Activated CD4-positive, CD25-positive, alpha-beta regulatory T cell treated with anti-CD3 and anti-CD28 coated beads, Interleukin-2, amount 50 U/mL, for 16 hours (primary cell): ENCODE measurements around the gene STAG2.
A peak's percentile ranks its signal among the peaks of the same experiment; 100 is the strongest.
"Not testable (repeated sequence)": the region's sequence is repeated elsewhere in the genome, so short reads cannot be mapped to it uniquely, and the experiment has no call there.

ENCODE experiments used
- DNase-seq: peaks from one replicate; pipeline ENCODE4 v3.0.0-alpha.2; 2020; ENCODE audit warnings: low read depth, low spot score

STAG2 gene

GRCh38 chrX:124035657-124036056, 74.2 kb downstream of the STAG2 start:
- DNase-seq = no peak

- no peak for DNase-seq
Observed at GRCh38 chrX:124042042-124042441, 80.5 kb downstream of the STAG2 start.

- DNase-seq = no peak
Observed at GRCh38 chrX:124045109-124045508, 83.6 kb downstream of the STAG2 start.

GRCh38 chrX:124084417-124084816, 122.9 kb downstream of the STAG2 start:
- DNase-seq = not testable (repeated sequence)

- DNase-seq = no peak
Observed at GRCh38 chrX:124085063-124085462, 123.6 kb downstream of the STAG2 start.

GRCh38 chrX:124086411-124086810, 124.9 kb downstream of the STAG2 start:
- DNase-seq = peak; percentile 2

- no peak for DNase-seq
Observed at GRCh38 chrX:124087000-124087746, 125.7 kb downstream of the STAG2 start.

GRCh38 chrX:124093222-124093621, 131.7 kb downstream of the STAG2 start:
- DNase-seq = no peak

GRCh38 chrX:124097116-124097515, 135.6 kb downstream of the STAG2 start:
- DNase-seq = no peak

- DNase-seq = no peak
Observed at GRCh38 chrX:124098089-124098488, 136.6 kb downstream of the STAG2 start.

- DNase-seq = no peak
Observed at GRCh38 chrX:124103966-124104365, 142.5 kb downstream of the STAG2 start.

GRCh38 chrX:124104512-124104911, 143.0 kb downstream of the STAG2 start:
- not testable (repeated sequence) for DNase-seq

GRCh38 chrX:124113621-124114600, 152.4 kb downstream of the STAG2 start:
- no peak for DNase-seq

- DNase-seq = no peak
Observed at GRCh38 chrX:124117325-124117724, 155.8 kb downstream of the STAG2 start.

- no peak for DNase-seq
Observed at GRCh38 chrX:124125471-124125870, 164.0 kb downstream of the STAG2 start.

- no peak for DNase-seq
Observed at GRCh38 chrX:124127496-124127895, 166.0 kb downstream of the STAG2 start.

GRCh38 chrX:124132437-124132836, 170.9 kb downstream of the STAG2 start:
- not testable (repeated sequence) for DNase-seq

GRCh38 chrX:124145749-124146148, 184.2 kb downstream of the STAG2 start:
- DNase-seq = no peak

- DNase-seq = no peak
Observed at GRCh38 chrX:124151195-124151594, 189.7 kb downstream of the STAG2 start.
